A673 (cell line): ENCODE measurements around the gene MCUB. TPM values are rescaled to one million over a fixed set of nuclear protein-coding genes. Genes with fewer than 3 reads are reported as not detected.
A peak's percentile ranks its signal among the peaks of the same experiment; 100 is the strongest.

ENCODE experiments used
- BruUV-seq: library from RNA; stranded (reverse); fragments of 400-500 nt; replicated peaks from 2 replicates; lab custom pipeline; 2021; lab: Mats Ljungman, UMichigan
- CTCF ChIA-PET: fragments of 300-600 bp; sonication (Branson Sonifier 250); formaldehyde crosslinking; loops from one replicate; lab custom pipeline; 2022; ENCODE audit warnings: antibody characterized with exemption; lab: Charles Lee
- POLR2A ChIA-PET: fragments of 300-600 bp; sonication (Branson Sonifier 250); formaldehyde crosslinking; loops from one replicate; lab custom pipeline; 2022; ENCODE audit warnings: antibody characterized with exemption; ENCODE audit not compliant: low non-redundant PET; lab: Charles Lee
- DNase-seq: peaks from one replicate; pipeline ENCODE4 v3.0.0-alpha.2; 2015; ENCODE audit warnings: low spot score
- H3K27ac ChIP-seq: fragments of 200-600 bp; sonication (generic); 2 replicates; pipeline ENCODE4 v1.5.1; 2016; ENCODE audit warnings: mixed run types, low read depth, mild to moderate bottlenecking, mixed read lengths, antibody characterized with exemption, low read length; ENCODE audit not compliant: poor library complexity, severe bottlenecking
- H3K27me3 ChIP-seq: fragments of 200-600 bp; sonication (generic); replicated peaks from 2 replicates; pipeline ENCODE4 v1.6.1; 2017; ENCODE audit warnings: mixed run types, low read depth, mild to moderate bottlenecking, mixed read lengths, antibody characterized with exemption, low read length; ENCODE audit not compliant: insufficient read depth, poor library complexity
- H3K36me3 ChIP-seq: fragments of 200-600 bp; sonication (generic); 2 replicates; pipeline ENCODE4 v1.6.1; 2016; ENCODE audit warnings: mixed run types, mild to moderate bottlenecking, mixed read lengths, antibody characterized with exemption, low read length; ENCODE audit not compliant: insufficient read depth, poor library complexity, severe bottlenecking
- H3K4me1 ChIP-seq: fragments of 200-600 bp; sonication (generic); 2 replicates; pipeline ENCODE4 v1.6.1; 2017; ENCODE audit warnings: mixed run types, mild to moderate bottlenecking, mixed read lengths, antibody characterized with exemption, low read length; ENCODE audit not compliant: insufficient read depth, poor library complexity, severe bottlenecking
- H3K4me3 ChIP-seq: fragments of 200-600 bp; sonication (generic); 2 replicates; pipeline ENCODE4 v1.5.1; 2016; ENCODE audit warnings: low read depth, mixed run types, mild to moderate bottlenecking, mixed read lengths, low read length; ENCODE audit not compliant: poor library complexity, severe bottlenecking
- H3K9me3 ChIP-seq: fragments of 200-600 bp; sonication (generic); 2 replicates; pipeline ENCODE4 v1.6.1; 2016; ENCODE audit warnings: mixed run types, low read depth, mild to moderate bottlenecking, mixed read lengths, antibody characterized with exemption, low read length; ENCODE audit not compliant: poor library complexity, severe bottlenecking
- CTCF ChIP-seq: fragments of 300-800, 200-600 bp; sonication (generic); conservative IDR thresholded peaks from 2 replicates; pipeline ENCODE4 v1.5.1; 2017; ENCODE audit warnings: low read depth, mild to moderate bottlenecking, antibody characterized with exemption, low read length, moderate library complexity, mixed read lengths
- EZH2 ChIP-seq: fragments of 200-600 bp; sonication (generic); IDR thresholded peaks from 2 replicates; pipeline ENCODE4 v1.6.1; 2017; ENCODE audit warnings: borderline replicate concordance, low read depth, mild to moderate bottlenecking, mixed read lengths, antibody characterized with exemption, low read length; ENCODE audit not compliant: poor library complexity, severe bottlenecking
- intact Hi-C: fragments of 100-400 bp; cut with micrococcal nuclease; formaldehyde crosslinking; loops from one replicate; pipeline ENCODE4 v1.10.0; 2022; ENCODE audit not compliant: unreplicated experiment
- total RNA-seq: library from RNA; stranded (reverse); gene quantifications from 2 replicates; pipeline ENCODE4 v1.2.3, GENCODE V29; 2021

Gene MCUB
- total RNA-seq, 1 experiment from 2014 or later: 30.0 TPM

GRCh38 chr4:109655396-109655795 is 95.3 kb downstream of the MCUB start:
- no peak overlapping the region for H3K4me3 ChIP-seq
- POLR2A ChIA-PET: interaction anchor here (0.7 kb wide), 1 partner anchor 15 kb away, joined by 3 read pairs; no protein-coding TSS in a partner anchor
- CTCF ChIA-PET: no interaction called here
- no peak overlapping the region for H3K27ac ChIP-seq
- TF ChIP-seq CTCF (no peak), EZH2 (no peak)
- no peaks in the 10 kb centered on the region for H3K36me3 ChIP-seq
- H3K9me3 ChIP-seq: peaks cover 6% of the 10 kb centered on the region
- H3K4me1 ChIP-seq: no peaks in the 10 kb centered on the region
- intact Hi-C loops: loop anchor here (5.0 kb wide), 2 partner anchors 93 to 223 kb away; partner anchors contain the start of genes MCUB and SEC24B
- no TSS peak for BruUV-seq
- H3K27me3 ChIP-seq: no peaks in the 10 kb centered on the region
- DNase-seq: no peak

- POLR2A ChIA-PET: no interaction called here
- no peak for DNase-seq
- CTCF ChIA-PET: interaction anchor here (1.3 kb wide), 1 partner anchor 225 kb away, joined by 3 read pairs; the partner anchor contains the start of gene SEC24B
- intact Hi-C loops: loop anchor here (5.0 kb wide), 2 partner anchors 96 to 226 kb away; partner anchors contain the start of genes MCUB and SEC24B
- H3K4me3 ChIP-seq: no peak overlapping the region
- TF ChIP-seq CTCF: no peak
- peaks cover 6% of the 10 kb centered on the region for H3K4me1 ChIP-seq
- H3K9me3 ChIP-seq: no peaks in the 10 kb centered on the region
- no TSS peak for BruUV-seq
- no peaks in the 10 kb centered on the region for H3K36me3 ChIP-seq
- no peaks in the 10 kb centered on the region for H3K27me3 ChIP-seq
- H3K27ac ChIP-seq: no peak overlapping the region
Observed at GRCh38 chr4:109657854-109658418, 97.9 kb downstream of the MCUB start.

- Histone ChIP-seq H3K9me3 (no peaks in the 10 kb centered on the region), H3K36me3 (no peaks in the 10 kb centered on the region), H3K4me3 (no peak overlapping the region), H3K27ac (no peak overlapping the region), H3K27me3 (no peaks in the 10 kb centered on the region), H3K4me1 (peaks cover 7% of the 10 kb centered on the region)
- CTCF ChIA-PET: interaction anchor here (0.6 to 1.3 kb wide), 3 partner anchors 225 to 231 kb away, joined by 3 to 6 read pairs (median 3); partner anchors contain the start of gene SEC24B
- no TSS peak for BruUV-seq
- no peak for TF ChIP-seq EZH2
- TF ChIP-seq CTCF: peak; percentile 30; the same call in 1 of the 2 replicates
- intact Hi-C loops: loop anchor here (5.0 kb wide), 2 partner anchors 97 to 227 kb away; partner anchors contain the start of genes MCUB and SEC24B
- POLR2A ChIA-PET: no interaction called here
- peak; percentile 25 for DNase-seq
Observed at GRCh38 chr4:109658871-109659410, 98.9 kb downstream of the MCUB start.
